Measurements from ENCODE around the gene KAZN.

GRCh38 chr1:14972107-14972506, 373.6 kb downstream of the KAZN start:
- TF ChIP-seq CTCF (conservative IDR thresholded peaks at IDR 0.05 in 1 of 2, IDR thresholded peaks at IDR 0.05 in 1 of 2; ENCODE audit: low read depth in 1 of 2, low read length in 2 of 2) (no peak), EZH2 (IDR thresholded peaks at IDR 0.05; ENCODE audit: low read length, missing control alignments) (no peak)

Measured in fibroblast of lung (primary cell).